ENCODE measurements around the gene DLGAP4. TPM values are rescaled to one million over a fixed set of nuclear protein-coding genes. Genes with fewer than 3 reads are reported as not detected.
A peak's percentile ranks its signal among the peaks of the same experiment; 100 is the strongest.

DLGAP4 gene
- total and polyA plus RNA-seq, 3 experiments from 2014 or later = 15.5 to 19.3 (median 19.1) TPM

- Mint-ChIP-seq H3K4me1 (peaks cover 0 to 5% (median 4%) of the 10 kb centered on the region in 3 donors), H3K9me3 (no peaks in the 10 kb centered on the region), H3K36me3 (no peaks in the 10 kb centered on the region), H3K4me3 (no peak overlapping the region), H3K27ac (peak overlapping the region in 1 of 8 donors; percentile 23), H3K27me3 (peaks cover 0 to 5% of the 10 kb centered on the region in 2 donors)
- POLR2A ChIA-PET = no interaction called here
- Histone ChIP-seq H3K36me3 (ENCODE audit: insufficient read depth, low read length) (no peaks in the 10 kb centered on the region), H3K4me1 (ENCODE audit: insufficient read depth, low read length) (no peaks in the 10 kb centered on the region), H3K27me3 (ENCODE audit: insufficient read depth, low read length, poor library complexity, severe bottlenecking) (no peaks in the 10 kb centered on the region), H3K9me3 (ENCODE audit: low read length) (no peaks in the 10 kb centered on the region), H3K27ac (ENCODE audit: low read depth, low read length) (no peak overlapping the region), H3K4me3 (ENCODE audit: low read length) (no peak overlapping the region)
- peak in 1 of 5 donors; percentile 39 for DNase-seq
- CTCF ChIA-PET = no interaction called here
Measured at GRCh38 chr20:36544134-36545018, 238.2 kb downstream of the DLGAP4 start.

- Histone ChIP-seq H3K36me3 (ENCODE audit: insufficient read depth, low read length) (no peaks in the 10 kb centered on the region), H3K9me3 (ENCODE audit: low read length) (no peaks in the 10 kb centered on the region), H3K27me3 (ENCODE audit: insufficient read depth, low read length, poor library complexity, severe bottlenecking) (no peaks in the 10 kb centered on the region), H3K27ac (ENCODE audit: low read depth, low read length) (no peak overlapping the region), H3K4me1 (ENCODE audit: insufficient read depth, low read length) (no peaks in the 10 kb centered on the region), H3K4me3 (ENCODE audit: low read length) (no peak overlapping the region)
- CTCF ChIA-PET = no interaction called here
- Mint-ChIP-seq H3K36me3 (no peaks in the 10 kb centered on the region), H3K27me3 (no peaks in the 10 kb centered on the region), H3K9me3 (no peaks in the 10 kb centered on the region), H3K4me1 (no peaks in the 10 kb centered on the region), H3K4me3 (no peak overlapping the region), H3K27ac (peak overlapping the region in 4 of 8 donors; percentile 29 to 60 (median 48))
- POLR2A ChIA-PET = no interaction called here
- DNase-seq = peak in 1 of 5 donors; percentile 42
Measured at GRCh38 chr20:36546111-36546736, 240.1 kb downstream of the DLGAP4 start.

- H3K36me3 ChIP-seq (ENCODE audit: insufficient read depth, low read length) = no peaks in the 10 kb centered on the region
- H3K27me3 Mint-ChIP-seq = no peaks in the 10 kb centered on the region
- H3K4me1 ChIP-seq (ENCODE audit: insufficient read depth, low read length) = no peaks in the 10 kb centered on the region
- H3K9me3 ChIP-seq (ENCODE audit: low read length) = no peaks in the 10 kb centered on the region
- H3K36me3 Mint-ChIP-seq = no peaks in the 10 kb centered on the region
- no peak for DNase-seq
- H3K9me3 Mint-ChIP-seq = no peaks in the 10 kb centered on the region
- no peaks in the 10 kb centered on the region for H3K4me1 Mint-ChIP-seq
- H3K4me3 ChIP-seq (ENCODE audit: low read length) = no peak overlapping the region
- peak overlapping the region in 2 of 8 donors; percentile 51 to 58 for H3K27ac Mint-ChIP-seq
- no peak overlapping the region for H3K27ac ChIP-seq (ENCODE audit: low read depth, low read length)
- H3K27me3 ChIP-seq (ENCODE audit: insufficient read depth, low read length, poor library complexity, severe bottlenecking) = no peaks in the 10 kb centered on the region
- POLR2A ChIA-PET = interaction anchor here (0.5 kb wide), 1 partner anchor 163 kb away, joined by 3 read pairs; no protein-coding TSS in a partner anchor
- CTCF ChIA-PET = no interaction called here
- no peak overlapping the region for H3K4me3 Mint-ChIP-seq
Measured at GRCh38 chr20:36547186-36548005, 241.3 kb downstream of the DLGAP4 start.

- Mint-ChIP-seq H3K27ac (no peak overlapping the region), H3K36me3 (no peaks in the 10 kb centered on the region), H3K4me1 (no peaks in the 10 kb centered on the region), H3K9me3 (no peaks in the 10 kb centered on the region), H3K27me3 (no peaks in the 10 kb centered on the region), H3K4me3 (no peak overlapping the region)
- Histone ChIP-seq H3K27ac (ENCODE audit: low read depth, low read length) (no peak overlapping the region), H3K9me3 (ENCODE audit: low read length) (no peaks in the 10 kb centered on the region), H3K36me3 (ENCODE audit: insufficient read depth, low read length) (no peaks in the 10 kb centered on the region), H3K4me3 (ENCODE audit: low read length) (no peak overlapping the region), H3K4me1 (ENCODE audit: insufficient read depth, low read length) (no peaks in the 10 kb centered on the region), H3K27me3 (ENCODE audit: insufficient read depth, low read length, poor library complexity, severe bottlenecking) (no peaks in the 10 kb centered on the region)
- POLR2A ChIA-PET = no interaction called here
- CTCF ChIA-PET = interaction anchor here (0.6 to 1.1 kb wide), 2 partner anchors 47 to 65 kb away, joined by 3 read pairs; no protein-coding TSS in a partner anchor
- no peak for DNase-seq
Measured at GRCh38 chr20:36548006-36548315, 241.8 kb downstream of the DLGAP4 start.

DNA sequence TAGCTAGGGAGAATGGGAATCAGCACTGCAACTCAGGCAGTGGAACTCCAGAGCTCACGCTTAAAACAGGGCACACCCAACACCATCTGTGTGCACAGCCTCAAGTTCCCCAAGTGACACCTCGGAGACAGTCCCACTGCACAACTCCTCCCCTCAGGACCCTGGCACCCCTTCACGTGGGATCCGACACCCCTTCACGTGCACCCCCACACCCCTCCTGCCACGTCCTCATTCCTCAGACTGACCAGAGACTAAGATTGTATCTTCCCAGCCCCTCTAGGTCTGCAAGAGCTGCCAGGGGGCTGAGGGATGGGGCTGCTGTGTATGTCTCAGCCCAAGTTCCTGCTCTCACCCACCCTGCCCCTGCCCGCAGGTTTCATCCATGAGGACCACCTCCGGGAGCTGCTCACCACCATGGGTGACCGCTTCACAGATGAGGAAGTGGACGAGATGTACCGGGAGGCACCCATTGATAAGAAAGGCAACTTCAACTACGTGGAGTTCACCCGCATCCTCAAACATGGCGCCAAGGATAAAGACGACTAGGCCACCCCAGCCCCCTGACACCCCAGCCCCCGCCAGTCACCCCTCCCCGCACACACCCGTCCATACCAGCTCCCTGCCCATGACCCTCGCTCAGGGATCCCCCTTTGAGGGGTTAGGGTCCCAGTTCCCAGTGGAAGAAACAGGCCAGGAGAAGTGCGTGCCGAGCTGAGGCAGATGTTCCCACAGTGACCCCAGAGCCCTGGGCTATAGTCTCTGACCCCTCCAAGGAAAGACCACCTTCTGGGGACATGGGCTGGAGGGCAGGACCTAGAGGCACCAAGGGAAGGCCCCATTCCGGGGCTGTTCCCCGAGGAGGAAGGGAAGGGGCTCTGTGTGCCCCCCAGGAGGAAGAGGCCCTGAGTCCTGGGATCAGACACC is 242.8 kb downstream of the DLGAP4 start:
- Histone ChIP-seq H3K36me3 (ENCODE audit: insufficient read depth, low read length) (no peaks in the 10 kb centered on the region), H3K4me1 (ENCODE audit: insufficient read depth, low read length) (no peaks in the 10 kb centered on the region), H3K27ac (ENCODE audit: low read depth, low read length) (no peak overlapping the region), H3K9me3 (ENCODE audit: low read length) (no peaks in the 10 kb centered on the region), H3K27me3 (ENCODE audit: insufficient read depth, low read length, poor library complexity, severe bottlenecking) (no peaks in the 10 kb centered on the region), H3K4me3 (ENCODE audit: low read length) (no peak overlapping the region)
- H3K27me3 Mint-ChIP-seq = no peaks in the 10 kb centered on the region
- H3K9me3 Mint-ChIP-seq = no peaks in the 10 kb centered on the region
- H3K4me1 Mint-ChIP-seq = no peaks in the 10 kb centered on the region
- H3K36me3 Mint-ChIP-seq = no peaks in the 10 kb centered on the region
- POLR2A ChIA-PET = interaction anchor here (0.6 kb wide), 1 partner anchor 98 kb away, joined by 6 read pairs; no protein-coding TSS in a partner anchor
- H3K4me3 Mint-ChIP-seq = no peak overlapping the region
- DNase-seq = no peak
- no peak overlapping the region for H3K27ac Mint-ChIP-seq
- CTCF ChIA-PET = interaction anchor here (0.8 to 1.3 kb wide), 3 partner anchors 18 to 346 kb away, joined by 3 read pairs; no protein-coding TSS in a partner anchor

DNA sequence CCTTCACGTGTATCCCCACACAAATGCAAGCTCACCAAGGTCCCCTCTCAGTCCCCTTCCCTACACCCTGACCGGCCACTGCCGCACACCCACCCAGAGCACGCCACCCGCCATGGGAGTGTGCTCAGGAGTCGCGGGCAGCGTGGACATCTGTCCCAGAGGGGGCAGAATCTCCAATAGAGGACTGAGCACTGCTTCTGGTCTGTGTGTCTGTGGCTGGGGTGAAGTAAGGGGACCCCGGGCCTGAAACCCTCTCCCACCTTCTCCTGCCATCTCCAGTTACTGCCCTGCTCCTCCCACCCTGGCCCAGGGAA is 243.4 kb downstream of the DLGAP4 start:
- POLR2A ChIA-PET = no interaction called here

GRCh38 chr20:36549942-36550789 is 244.0 kb downstream of the DLGAP4 start:
- no peaks in the 10 kb centered on the region for H3K27me3 Mint-ChIP-seq
- H3K4me1 Mint-ChIP-seq = no peaks in the 10 kb centered on the region
- peak overlapping the region in 1 of 8 donors; percentile 50 for H3K27ac Mint-ChIP-seq
- Histone ChIP-seq H3K4me1 (ENCODE audit: insufficient read depth, low read length) (no peaks in the 10 kb centered on the region), H3K9me3 (ENCODE audit: low read length) (no peaks in the 10 kb centered on the region), H3K27ac (ENCODE audit: low read depth, low read length) (no peak overlapping the region), H3K4me3 (ENCODE audit: low read length) (no peak overlapping the region), H3K36me3 (ENCODE audit: insufficient read depth, low read length) (no peaks in the 10 kb centered on the region), H3K27me3 (ENCODE audit: insufficient read depth, low read length, poor library complexity, severe bottlenecking) (no peaks in the 10 kb centered on the region)
- ChIA-PET CTCF (interaction anchor here (1.2 kb wide), 1 partner anchor 94 kb away, joined by 3 read pairs; no protein-coding TSS in a partner anchor), POLR2A (no interaction called here)
- no peaks in the 10 kb centered on the region for H3K36me3 Mint-ChIP-seq
- H3K9me3 Mint-ChIP-seq = no peaks in the 10 kb centered on the region
- no peak overlapping the region for H3K4me3 Mint-ChIP-seq
- no peak for DNase-seq

More for the DNA sequence above, 243.4 kb downstream of the DLGAP4 start:
- CTCF ChIA-PET = interaction anchor here (1.3 kb wide), 1 partner anchor 18 kb away, joined by 3 read pairs; no protein-coding TSS in a partner anchor
- Mint-ChIP-seq H3K4me1 (no peaks in the 10 kb centered on the region), H3K9me3 (no peaks in the 10 kb centered on the region), H3K36me3 (no peaks in the 10 kb centered on the region), H3K27ac (no peak overlapping the region), H3K27me3 (no peaks in the 10 kb centered on the region), H3K4me3 (no peak overlapping the region)
- H3K27ac ChIP-seq (ENCODE audit: low read depth, low read length) = no peak overlapping the region
- DNase-seq = no peak
- H3K9me3 ChIP-seq (ENCODE audit: low read length) = no peaks in the 10 kb centered on the region
- no peaks in the 10 kb centered on the region for H3K4me1 ChIP-seq (ENCODE audit: insufficient read depth, low read length)
- no peak overlapping the region for H3K4me3 ChIP-seq (ENCODE audit: low read length)
- H3K27me3 ChIP-seq (ENCODE audit: insufficient read depth, low read length, poor library complexity, severe bottlenecking) = no peaks in the 10 kb centered on the region
- H3K36me3 ChIP-seq (ENCODE audit: insufficient read depth, low read length) = no peaks in the 10 kb centered on the region
